Measurements from ENCODE around the gene ELAVL3.

Gene ELAVL3

DNA sequence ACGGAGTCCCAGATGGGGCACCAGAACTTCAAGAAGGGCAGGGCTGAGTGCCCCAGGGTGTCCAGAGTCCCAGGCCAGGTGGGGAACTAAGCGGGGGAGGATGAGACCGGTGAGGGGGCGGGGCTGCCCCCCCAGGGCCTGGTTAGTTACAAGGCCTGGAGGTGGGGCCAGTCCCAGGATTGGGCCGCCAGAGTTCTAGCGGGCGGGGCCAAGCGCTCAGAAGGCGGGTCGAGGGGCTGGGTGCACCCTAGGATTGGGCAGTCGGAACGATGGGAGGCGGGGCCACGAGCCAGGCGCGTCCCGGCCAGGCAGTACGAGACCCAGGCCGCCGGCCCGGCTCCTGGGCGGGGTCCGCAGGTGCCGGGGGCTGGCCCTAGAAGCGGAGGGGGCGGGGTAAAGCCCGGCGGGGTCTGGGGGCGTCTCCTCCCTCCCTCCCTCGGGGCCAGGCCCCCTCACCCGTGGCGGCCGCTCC, 24.2 kb upstream of the ELAVL3 start:
- no peaks in the 10 kb centered on the region for H3K27me3 ChIP-seq (ENCODE audit: low read depth, low read length)
- H3K36me3 ChIP-seq (ENCODE audit: control insufficient read depth in 1 of 2, insufficient read depth in 2 of 2, low read length in 2 of 2): no peaks in the 10 kb centered on the region
- peak overlapping the region; percentile 75 to 81 for H3K4me3 ChIP-seq (ENCODE audit: low read depth in 1 of 2, low read length in 2 of 2)
- peak overlapping the region; percentile 72 for H3K27ac ChIP-seq (ENCODE audit: low read length)
- no peaks in the 10 kb centered on the region for H3K9me3 ChIP-seq (ENCODE audit: control insufficient read depth in 1 of 2, low read length in 2 of 2)
- peaks cover 0 to 11% of the 10 kb centered on the region in 2 donors for H3K4me1 ChIP-seq (ENCODE audit: control insufficient read depth in 1 of 2, insufficient read depth in 2 of 2, low read length in 2 of 2)

GRCh38 chr19:11504502-11505031, 23.7 kb upstream of the ELAVL3 start:
- Histone ChIP-seq H3K36me3 (ENCODE audit: control insufficient read depth in 1 of 2, insufficient read depth in 2 of 2, low read length in 2 of 2) (no peaks in the 10 kb centered on the region), H3K27ac (ENCODE audit: low read length) (peak overlapping the region; percentile 72), H3K4me3 (ENCODE audit: low read depth in 1 of 2, low read length in 2 of 2) (peak overlapping the region; percentile 62 to 81), H3K9me3 (ENCODE audit: control insufficient read depth in 1 of 2, low read length in 2 of 2) (no peaks in the 10 kb centered on the region), H3K4me1 (ENCODE audit: control insufficient read depth in 1 of 2, insufficient read depth in 2 of 2, low read length in 2 of 2) (peaks cover 0 to 11% of the 10 kb centered on the region in 2 donors), H3K27me3 (ENCODE audit: low read depth, low read length) (no peaks in the 10 kb centered on the region)

DNA sequence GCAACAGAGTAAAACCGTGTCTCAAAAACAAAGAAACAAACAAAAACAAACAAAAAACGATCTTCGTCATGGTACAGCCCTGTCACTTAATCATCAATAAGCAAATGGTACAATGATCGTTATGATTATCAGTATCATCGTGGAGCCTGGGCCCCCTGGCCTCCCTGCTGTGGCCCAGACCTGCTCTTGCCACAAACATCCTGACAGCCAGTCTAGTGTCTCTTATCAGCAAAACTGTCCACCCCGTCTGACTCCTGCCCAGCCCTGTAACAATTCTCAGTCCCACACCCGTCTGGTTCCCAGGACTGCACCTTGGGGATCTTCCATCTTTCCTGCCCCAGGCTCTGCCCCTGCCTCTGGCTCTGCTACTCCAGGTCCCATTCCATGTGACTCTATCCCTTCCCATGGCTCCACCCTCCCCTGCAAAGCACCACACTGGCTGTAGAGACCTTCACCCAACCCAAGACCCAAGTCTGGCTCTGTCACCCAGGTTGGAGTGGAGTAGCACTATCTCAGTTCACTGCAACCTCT, 19.1 kb upstream of the ELAVL3 start:
- H3K27ac ChIP-seq (ENCODE audit: low read length): no peak overlapping the region
- no peaks in the 10 kb centered on the region for H3K27me3 ChIP-seq (ENCODE audit: low read depth, low read length)
- H3K36me3 ChIP-seq (ENCODE audit: control insufficient read depth in 1 of 2, insufficient read depth in 2 of 2, low read length in 2 of 2): peaks cover 0 to 16% of the 10 kb centered on the region in 2 donors
- peaks cover 0 to 5% of the 10 kb centered on the region in 2 donors for H3K4me1 ChIP-seq (ENCODE audit: control insufficient read depth in 1 of 2, insufficient read depth in 2 of 2, low read length in 2 of 2)
- H3K4me3 ChIP-seq (ENCODE audit: low read depth in 1 of 2, low read length in 2 of 2): no peak overlapping the region
- no peaks in the 10 kb centered on the region for H3K9me3 ChIP-seq (ENCODE audit: control insufficient read depth in 1 of 2, low read length in 2 of 2)

DNA sequence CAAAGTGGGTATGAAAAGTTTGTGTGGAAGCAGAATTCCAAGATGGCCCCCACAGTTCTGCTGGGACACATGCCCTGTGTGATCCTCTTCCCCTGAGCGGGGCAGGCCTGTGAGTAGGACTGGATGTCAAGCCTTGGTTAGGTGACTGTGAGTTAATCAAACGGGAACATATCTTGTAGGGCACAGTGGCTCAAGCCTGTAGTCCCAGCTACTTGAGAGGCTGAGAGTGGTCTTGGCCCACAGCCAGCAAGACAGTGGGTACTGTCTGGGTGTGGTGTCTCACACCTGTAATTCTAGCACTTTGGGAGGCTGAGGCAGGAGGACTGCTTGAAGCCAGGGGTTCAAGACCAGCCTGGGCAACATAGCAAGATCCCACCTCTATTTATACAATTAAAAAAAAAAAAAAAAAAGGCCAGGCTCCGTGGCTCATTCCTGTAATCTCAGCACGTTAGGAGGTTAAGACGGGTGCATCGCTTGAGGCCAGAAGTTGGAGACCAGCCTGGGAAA, 18.4 kb upstream of the ELAVL3 start:
- Histone ChIP-seq H3K4me1 (ENCODE audit: control insufficient read depth in 1 of 2, insufficient read depth in 2 of 2, low read length in 2 of 2) (no peaks in the 10 kb centered on the region), H3K27me3 (ENCODE audit: low read depth, low read length) (no peaks in the 10 kb centered on the region), H3K27ac (ENCODE audit: low read length) (no peak overlapping the region), H3K9me3 (ENCODE audit: control insufficient read depth in 1 of 2, low read length in 2 of 2) (no peaks in the 10 kb centered on the region), H3K36me3 (ENCODE audit: control insufficient read depth in 1 of 2, insufficient read depth in 2 of 2, low read length in 2 of 2) (peaks cover 0 to 20% of the 10 kb centered on the region in 2 donors), H3K4me3 (ENCODE audit: low read depth in 1 of 2, low read length in 2 of 2) (no peak overlapping the region)

DNA sequence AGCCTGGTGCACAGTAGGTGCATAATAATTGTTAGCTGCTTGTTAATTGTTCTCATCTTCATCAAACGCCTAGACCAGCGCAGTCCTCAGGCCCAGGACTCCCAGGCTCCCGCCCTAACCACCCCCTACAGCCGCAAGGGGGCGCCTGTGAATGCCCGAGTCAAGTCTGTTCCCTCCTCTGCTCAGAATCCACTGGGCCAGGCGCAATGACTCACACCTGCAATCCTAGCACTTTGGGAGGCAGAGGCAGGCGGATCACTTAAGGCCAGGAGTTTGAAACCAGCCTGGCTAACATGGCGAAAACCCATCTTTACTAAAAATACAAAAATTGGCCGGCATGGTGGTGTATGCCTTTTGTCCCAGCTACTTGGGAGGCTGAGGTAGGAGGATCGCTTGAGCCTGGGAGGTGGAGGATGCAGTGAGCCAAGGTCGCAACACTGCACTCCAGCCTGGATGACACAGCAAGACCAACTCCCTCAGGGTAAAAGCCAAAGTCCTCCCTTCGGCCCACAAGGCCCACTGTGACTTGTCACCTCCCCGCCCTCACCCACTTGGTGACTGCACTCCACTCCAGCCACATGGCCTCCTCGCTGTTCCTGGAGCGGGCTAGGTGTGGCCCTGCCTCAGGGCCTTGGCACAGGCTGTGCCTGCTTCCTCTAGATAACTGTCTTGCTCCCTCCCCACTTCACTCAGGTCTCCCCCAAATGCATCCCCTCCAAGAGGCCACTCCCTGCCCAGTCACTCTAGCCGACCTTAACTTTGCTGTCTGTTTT, 15.7 kb upstream of the ELAVL3 start:
- Histone ChIP-seq H3K9me3 (ENCODE audit: control insufficient read depth in 1 of 2, low read length in 2 of 2) (no peaks in the 10 kb centered on the region), H3K4me1 (ENCODE audit: control insufficient read depth in 1 of 2, insufficient read depth in 2 of 2, low read length in 2 of 2) (no peaks in the 10 kb centered on the region), H3K36me3 (ENCODE audit: control insufficient read depth in 1 of 2, insufficient read depth in 2 of 2, low read length in 2 of 2) (peaks cover 0 to 20% of the 10 kb centered on the region in 2 donors), H3K4me3 (ENCODE audit: low read depth in 1 of 2, low read length in 2 of 2) (no peak overlapping the region), H3K27ac (ENCODE audit: low read length) (no peak overlapping the region), H3K27me3 (ENCODE audit: low read depth, low read length) (no peaks in the 10 kb centered on the region)

DNA sequence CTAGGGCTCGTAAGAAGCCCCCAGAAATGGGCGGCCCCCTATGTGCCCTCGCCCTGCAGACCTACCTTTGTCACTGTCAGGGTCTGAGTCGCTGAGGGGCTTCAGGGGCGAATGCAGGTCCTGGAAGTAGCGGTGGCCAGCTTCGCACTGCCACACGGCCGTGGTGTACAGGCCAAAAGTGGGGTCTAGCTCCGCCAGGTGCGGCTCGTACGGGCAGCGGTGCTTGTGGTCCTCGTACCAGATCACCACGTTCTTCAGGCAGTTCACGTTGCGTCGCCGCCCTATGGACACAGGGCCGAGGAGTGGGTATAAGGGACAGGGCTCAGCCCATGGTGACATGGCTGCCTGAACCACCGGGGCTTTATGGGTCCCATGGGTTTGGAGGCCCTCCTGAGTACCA, 15.0 kb upstream of the ELAVL3 start:
- Histone ChIP-seq H3K9me3 (ENCODE audit: control insufficient read depth in 1 of 2, low read length in 2 of 2) (no peaks in the 10 kb centered on the region), H3K4me1 (ENCODE audit: control insufficient read depth in 1 of 2, insufficient read depth in 2 of 2, low read length in 2 of 2) (no peaks in the 10 kb centered on the region), H3K4me3 (ENCODE audit: low read depth in 1 of 2, low read length in 2 of 2) (no peak overlapping the region), H3K36me3 (ENCODE audit: control insufficient read depth in 1 of 2, insufficient read depth in 2 of 2, low read length in 2 of 2) (peaks cover 0 to 25% of the 10 kb centered on the region in 2 donors), H3K27ac (ENCODE audit: low read length) (no peak overlapping the region), H3K27me3 (ENCODE audit: low read depth, low read length) (no peaks in the 10 kb centered on the region)

DNA sequence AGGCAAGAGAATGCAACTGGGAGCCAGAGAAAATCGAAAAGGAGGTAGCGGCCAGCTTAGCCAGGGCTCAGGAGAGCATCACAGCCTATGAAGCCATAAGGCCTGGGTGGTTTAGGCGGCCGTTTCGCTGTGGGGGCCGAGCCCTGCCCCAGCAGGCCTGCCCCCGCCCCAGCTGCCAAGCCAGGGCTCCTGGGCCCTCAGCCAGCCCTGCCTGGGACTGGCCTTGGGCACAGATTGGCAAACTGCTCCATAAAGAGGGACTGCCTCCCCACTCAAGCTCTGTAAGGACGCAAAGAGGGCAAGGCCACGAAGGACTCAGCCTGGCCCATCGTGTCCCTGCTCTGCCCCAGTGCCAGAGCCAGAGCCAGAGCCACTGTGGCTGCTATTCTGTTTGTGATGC, 14.6 kb upstream of the ELAVL3 start:
- no peak overlapping the region for H3K4me3 ChIP-seq (ENCODE audit: low read depth in 1 of 2, low read length in 2 of 2)
- no peaks in the 10 kb centered on the region for H3K27me3 ChIP-seq (ENCODE audit: low read depth, low read length)
- peaks cover 0 to 28% of the 10 kb centered on the region in 2 donors for H3K36me3 ChIP-seq (ENCODE audit: control insufficient read depth in 1 of 2, insufficient read depth in 2 of 2, low read length in 2 of 2)
- no peaks in the 10 kb centered on the region for H3K4me1 ChIP-seq (ENCODE audit: control insufficient read depth in 1 of 2, insufficient read depth in 2 of 2, low read length in 2 of 2)
- H3K9me3 ChIP-seq (ENCODE audit: control insufficient read depth in 1 of 2, low read length in 2 of 2): no peaks in the 10 kb centered on the region
- H3K27ac ChIP-seq (ENCODE audit: low read length): no peak overlapping the region

GRCh38 chr19:11494634-11495285, 13.9 kb upstream of the ELAVL3 start:
- Histone ChIP-seq H3K4me3 (ENCODE audit: low read depth in 1 of 2, low read length in 2 of 2) (no peak overlapping the region), H3K4me1 (ENCODE audit: control insufficient read depth in 1 of 2, insufficient read depth in 2 of 2, low read length in 2 of 2) (no peaks in the 10 kb centered on the region), H3K9me3 (ENCODE audit: control insufficient read depth in 1 of 2, low read length in 2 of 2) (no peaks in the 10 kb centered on the region), H3K27me3 (ENCODE audit: low read depth, low read length) (no peaks in the 10 kb centered on the region), H3K27ac (ENCODE audit: low read length) (no peak overlapping the region), H3K36me3 (ENCODE audit: control insufficient read depth in 1 of 2, insufficient read depth in 2 of 2, low read length in 2 of 2) (peaks cover 0 to 28% of the 10 kb centered on the region in 2 donors)

DNA sequence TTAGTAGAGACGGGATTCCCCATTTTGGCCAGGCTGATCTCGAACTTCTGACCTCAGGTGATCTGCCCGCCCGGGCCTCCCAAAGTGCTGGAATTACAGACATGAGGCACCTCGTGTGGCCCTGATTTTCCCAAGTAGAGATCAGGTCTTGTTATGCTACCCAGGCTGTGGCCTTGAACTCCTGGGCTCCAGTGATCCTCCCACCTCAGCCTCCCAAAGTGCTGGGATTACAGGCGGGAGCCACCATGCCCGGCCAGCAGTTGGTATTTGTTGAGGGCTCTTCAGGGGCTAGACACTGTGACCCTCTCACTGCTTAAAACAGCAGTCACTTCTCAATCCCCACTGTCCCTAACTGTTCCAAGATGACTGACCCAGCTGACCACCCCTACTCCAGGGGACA, 8.5 kb upstream of the ELAVL3 start:
- Histone ChIP-seq H3K4me1 (ENCODE audit: control insufficient read depth in 1 of 2, insufficient read depth in 2 of 2, low read length in 2 of 2) (no peaks in the 10 kb centered on the region), H3K9me3 (ENCODE audit: control insufficient read depth in 1 of 2, low read length in 2 of 2) (no peaks in the 10 kb centered on the region), H3K27ac (ENCODE audit: low read length) (no peak overlapping the region), H3K4me3 (ENCODE audit: low read depth in 1 of 2, low read length in 2 of 2) (no peak overlapping the region), H3K36me3 (ENCODE audit: control insufficient read depth in 1 of 2, insufficient read depth in 2 of 2, low read length in 2 of 2) (peaks cover 0 to 24% of the 10 kb centered on the region in 2 donors), H3K27me3 (ENCODE audit: low read depth, low read length) (no peaks in the 10 kb centered on the region)

- Histone ChIP-seq H3K4me3 (ENCODE audit: low read depth in 1 of 2, low read length in 2 of 2) (no peak overlapping the region), H3K4me1 (ENCODE audit: control insufficient read depth in 1 of 2, insufficient read depth in 2 of 2, low read length in 2 of 2) (peaks cover 0 to 15% of the 10 kb centered on the region in 2 donors), H3K9me3 (ENCODE audit: control insufficient read depth in 1 of 2, low read length in 2 of 2) (no peaks in the 10 kb centered on the region), H3K27ac (ENCODE audit: low read length) (no peak overlapping the region), H3K27me3 (ENCODE audit: low read depth, low read length) (peaks cover 10% of the 10 kb centered on the region), H3K36me3 (ENCODE audit: control insufficient read depth in 1 of 2, insufficient read depth in 2 of 2, low read length in 2 of 2) (peaks cover 0 to 30% of the 10 kb centered on the region in 2 donors)
These were observed 6.0 kb upstream of the ELAVL3 start for GRCh38 chr19:11486661-11487503.

All from muscle layer of duodenum (tissue), 2 donors.